Neural progenitor cell (in vitro differentiated cells): ENCODE results near the gene HMX2. TPM values are rescaled to one million over a fixed set of nuclear protein-coding genes. Genes with fewer than 3 reads are reported as not detected.
A peak's percentile ranks its signal among the peaks of the same experiment; 100 is the strongest.

Experiments used
- DNase-seq: peaks from one replicate; pipeline ENCODE4 v3.0.0-alpha.2; 2016; ENCODE audit warnings: low spot score
- H2AFZ ChIP-seq: fragments of 200-600 bp; sonication (generic); replicated peaks from 2 replicates; pipeline ENCODE4 v1.6.1; 2016; ENCODE audit warnings: antibody characterized with exemption
- H3F3A ChIP-seq: fragments of 200-600 bp; sonication (generic); 2 replicates; pipeline ENCODE4 v1.6.1; 2016; ENCODE audit warnings: antibody characterized with exemption, low read depth
- H3K27ac ChIP-seq: fragments of 200-600 bp; sonication (generic); 2 replicates; pipeline ENCODE4 v1.5.1; 2016; ENCODE audit warnings: mild to moderate bottlenecking
- H3K27me3 ChIP-seq: fragments of 200-600 bp; sonication (generic); 2 replicates; pipeline ENCODE4 v1.6.1; 2016; ENCODE audit warnings: mild to moderate bottlenecking, moderate library complexity
- H3K36me3 ChIP-seq: fragments of 200-600 bp; sonication (generic); 2 replicates; pipeline ENCODE4 v1.5.1; 2016
- H3K4me1 ChIP-seq: fragments of 200-600 bp; sonication (generic); 2 replicates; pipeline ENCODE4 v1.6.1; 2016; ENCODE audit warnings: mixed run types
- H3K4me2 ChIP-seq: fragments of 200-600 bp; sonication (generic); 2 replicates; pipeline ENCODE4 v1.6.1; 2016
- H3K4me3 ChIP-seq: fragments of 200-600 bp; sonication (generic); 2 replicates; pipeline ENCODE4 v1.5.1; 2016
- H3K79me2 ChIP-seq: fragments of 200-600 bp; sonication (generic); 2 replicates; pipeline ENCODE4 v1.6.1; 2016; ENCODE audit warnings: low read depth
- H3K9ac ChIP-seq: fragments of 200-600 bp; sonication (generic); 2 replicates; pipeline ENCODE4 v1.6.1; 2016
- H3K9me3 ChIP-seq: fragments of 200-600 bp; sonication (generic); 2 replicates; pipeline ENCODE4 v1.5.1; 2016; ENCODE audit warnings: low read depth
- H4K20me1 ChIP-seq: fragments of 200-600 bp; sonication (generic); 2 replicates; pipeline ENCODE4 v1.6.1; 2016; ENCODE audit warnings: low read depth
- H3K27ac Mint-ChIP-seq: 3 replicates; pipeline ENCODE4 v1.8.0; 2021; ENCODE audit warnings: mixed read lengths
- H3K27me3 Mint-ChIP-seq: 2 replicates; pipeline ENCODE4 v1.8.0; 2022; ENCODE audit warnings: low read depth, mild to moderate bottlenecking, inconsistent platforms, moderate library complexity, mixed read lengths; ENCODE audit not compliant: insufficient read depth
- H3K36me3 Mint-ChIP-seq: 3 replicates; pipeline ENCODE4 v1.8.0; 2021; ENCODE audit warnings: mixed read lengths
- H3K4me1 Mint-ChIP-seq: 3 replicates; pipeline ENCODE4 v1.8.0; 2021; ENCODE audit warnings: mixed read lengths
- H3K4me3 Mint-ChIP-seq: 3 replicates; pipeline ENCODE4 v1.8.0; 2021; ENCODE audit warnings: mild to moderate bottlenecking, moderate library complexity, mixed read lengths
- H3K9me3 Mint-ChIP-seq: 3 replicates; pipeline ENCODE4 v1.8.0; 2020; ENCODE audit warnings: mixed read lengths
- CTCF ChIP-seq: fragments of 200-600 bp; sonication (generic); IDR thresholded peaks from 2 replicates; pipeline ENCODE4 v1.5.1; 2017; ENCODE audit warnings: antibody characterized with exemption, mild to moderate bottlenecking
- EZH2 ChIP-seq: fragments of 200-600 bp; sonication (generic); IDR thresholded peaks from 2 replicates; pipeline ENCODE4 v1.6.1; 2017; ENCODE audit warnings: antibody characterized with exemption, mild to moderate bottlenecking, moderate library complexity
- EZH2phosphoT487 ChIP-seq: fragments of 200-600 bp; sonication (generic); IDR thresholded peaks from 2 replicates; pipeline ENCODE4 v1.6.1; 2017; ENCODE audit warnings: antibody characterized with exemption
- total RNA-seq: library from RNA; depleted of rRNA; stranded (reverse); fragments of >200 nt; gene quantifications from 2 replicates; pipeline ENCODE4 v1.2.3, GENCODE V29; 2015; ENCODE audit warnings: low replicate concordance

HMX2 gene
- total RNA-seq, 1 donor from 2014 or later: 0.21 TPM

GRCh38 chr10:123129618-123130271, 18.2 kb upstream of the HMX2 start:
- H3K9me3 Mint-ChIP-seq: no peaks in the 10 kb centered on the region
- H3K27me3 Mint-ChIP-seq: peaks cover 62% of the 10 kb centered on the region
- no peak overlapping the region for H3K4me3 ChIP-seq
- no peak overlapping the region for H3K9ac ChIP-seq
- H3F3A ChIP-seq: peaks cover 15% of the 10 kb centered on the region
- H2AFZ ChIP-seq: no peak overlapping the region
- H3K4me1 ChIP-seq: peaks cover 16% of the 10 kb centered on the region
- peaks cover 26% of the 10 kb centered on the region for H4K20me1 ChIP-seq
- no peak overlapping the region for H3K4me3 Mint-ChIP-seq
- no peak overlapping the region for H3K4me2 ChIP-seq
- no peak overlapping the region for H3K27ac Mint-ChIP-seq
- H3K36me3 Mint-ChIP-seq: no peaks in the 10 kb centered on the region
- no peaks in the 10 kb centered on the region for H3K36me3 ChIP-seq
- TF ChIP-seq EZH2phosphoT487 (no peak), EZH2 (no peak), CTCF (no peak)
- H3K79me2 ChIP-seq: no peaks in the 10 kb centered on the region
- no peaks in the 10 kb centered on the region for H3K9me3 ChIP-seq
- H3K4me1 Mint-ChIP-seq: peaks cover 15% of the 10 kb centered on the region
- no peak overlapping the region for H3K27ac ChIP-seq
- H3K27me3 ChIP-seq: peaks cover 97% of the 10 kb centered on the region
- no peak for DNase-seq

GRCh38 chr10:123132576-123133477, 15.1 kb upstream of the HMX2 start:
- no peak for TF ChIP-seq EZH2phosphoT487
- TF ChIP-seq EZH2: peak; percentile 46
- peak; percentile 92 for TF ChIP-seq CTCF

GRCh38 chr10:123133541-123134342, 14.2 kb upstream of the HMX2 start:
- Histone ChIP-seq H3K4me3 (peak overlapping the region; percentile 45), H3K4me2 (peak overlapping the region; percentile 84)

More at GRCh38 chr10:123132576-123133477, 15.1 kb upstream of the HMX2 start:
- Mint-ChIP-seq H3K27ac (no peak overlapping the region), H3K4me1 (peaks cover 19% of the 10 kb centered on the region), H3K36me3 (no peaks in the 10 kb centered on the region), H3K9me3 (no peaks in the 10 kb centered on the region), H3K4me3 (peak overlapping the region; percentile 77), H3K27me3 (peaks cover 70% of the 10 kb centered on the region)
- no peaks in the 10 kb centered on the region for H3K79me2 ChIP-seq
- H3K4me2 ChIP-seq: peak overlapping the region; percentile 84
- H3K4me1 ChIP-seq: peaks cover 39% of the 10 kb centered on the region
- no peaks in the 10 kb centered on the region for H3K9me3 ChIP-seq
- H3K9ac ChIP-seq: no peak overlapping the region
- peak overlapping the region; percentile 69 for H2AFZ ChIP-seq
- no peaks in the 10 kb centered on the region for H3K36me3 ChIP-seq
- peaks cover 43% of the 10 kb centered on the region for H3F3A ChIP-seq
- peaks cover 54% of the 10 kb centered on the region for H4K20me1 ChIP-seq
- DNase-seq: peak; percentile 96
- peak overlapping the region; percentile 45 for H3K4me3 ChIP-seq
- no peak overlapping the region for H3K27ac ChIP-seq
- H3K27me3 ChIP-seq: peaks cover 100% of the 10 kb centered on the region

More at GRCh38 chr10:123133541-123134342, 14.2 kb upstream of the HMX2 start:
- Histone ChIP-seq H3K27ac (no peak overlapping the region), H3K9ac (no peak overlapping the region), H3F3A (peaks cover 50% of the 10 kb centered on the region), H2AFZ (no peak overlapping the region), H3K27me3 (peaks cover 100% of the 10 kb centered on the region), H3K36me3 (no peaks in the 10 kb centered on the region), H3K4me1 (peaks cover 40% of the 10 kb centered on the region), H4K20me1 (peaks cover 64% of the 10 kb centered on the region), H3K9me3 (no peaks in the 10 kb centered on the region), H3K79me2 (no peaks in the 10 kb centered on the region)
- Mint-ChIP-seq H3K4me1 (peaks cover 21% of the 10 kb centered on the region), H3K36me3 (no peaks in the 10 kb centered on the region), H3K27ac (no peak overlapping the region), H3K27me3 (peaks cover 77% of the 10 kb centered on the region), H3K9me3 (no peaks in the 10 kb centered on the region), H3K4me3 (peak overlapping the region; percentile 67)
- TF ChIP-seq EZH2phosphoT487 (peak; percentile 72), EZH2 (peak; percentile 61), CTCF (no peak)
- DNase-seq: no peak
